ENCODE measurements around the gene PPP6R3.
"Not testable (repeated sequence)": the region's sequence is repeated elsewhere in the genome, so short reads cannot be mapped to it uniquely, and the experiment has no call there.

Gene PPP6R3

DNA sequence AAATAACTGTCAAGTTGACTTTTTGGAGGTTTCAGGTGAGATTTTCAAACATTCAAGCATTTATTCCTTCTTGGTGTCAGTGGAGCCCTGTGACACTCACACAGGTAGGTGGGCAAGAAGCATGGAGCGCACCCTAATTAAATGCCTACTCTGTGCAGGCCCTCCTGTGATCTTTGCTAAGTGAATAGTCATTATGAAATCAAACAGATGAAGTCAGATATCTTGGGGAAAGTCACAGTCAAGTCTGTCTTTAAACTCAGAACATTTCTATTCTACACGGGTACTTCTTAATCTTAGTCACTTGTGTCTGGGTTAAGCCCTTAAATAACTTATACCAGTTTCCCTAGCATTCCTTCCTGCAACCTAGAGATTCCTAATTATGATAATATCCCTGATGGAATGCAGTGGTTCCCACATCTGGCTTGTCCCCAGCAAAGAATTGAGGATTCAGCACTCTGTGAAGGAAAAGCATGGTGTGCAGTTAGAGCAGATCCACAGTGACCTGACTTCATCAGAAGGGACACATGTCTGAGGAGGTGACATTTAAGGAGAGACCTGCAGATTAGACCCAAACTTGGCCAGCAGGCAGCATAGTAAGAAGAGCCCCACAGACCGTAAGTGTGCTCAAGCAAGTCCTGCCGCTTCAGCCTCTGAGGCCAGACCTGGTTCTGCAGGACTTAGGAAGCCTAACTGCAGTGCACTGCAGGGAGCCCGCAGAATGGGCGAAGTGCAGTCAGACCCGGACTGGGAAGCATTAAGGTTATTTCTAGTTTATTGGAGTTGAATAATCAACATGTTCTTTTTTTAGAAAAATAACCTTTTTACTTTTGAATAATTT lies 138.5 kb downstream of the PPP6R3 start:
- no peak for DNase-seq (ENCODE audit: low read depth in 2 of 2)

DNA sequence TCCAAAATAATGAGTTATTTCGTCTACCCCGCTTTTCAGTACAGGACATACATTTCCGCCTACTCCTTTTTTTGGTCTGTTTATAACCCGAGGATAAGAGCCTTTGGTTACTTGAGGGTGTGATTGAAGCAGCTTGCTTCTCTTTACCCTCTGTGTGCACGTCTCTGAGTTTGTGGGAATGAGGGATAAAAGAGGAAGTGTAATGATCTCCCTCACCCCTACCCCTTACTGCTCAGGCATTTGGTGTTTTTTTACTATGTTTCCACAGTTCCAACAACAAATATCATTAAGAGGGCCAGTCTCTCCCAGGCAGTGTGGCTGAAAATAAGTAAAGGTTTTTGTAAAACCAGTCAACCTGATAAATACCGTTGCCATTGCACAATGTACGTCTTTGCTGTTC lies 140.6 kb downstream of the PPP6R3 start:
- DNase-seq (ENCODE audit: low read depth in 2 of 2): no peak

DNA sequence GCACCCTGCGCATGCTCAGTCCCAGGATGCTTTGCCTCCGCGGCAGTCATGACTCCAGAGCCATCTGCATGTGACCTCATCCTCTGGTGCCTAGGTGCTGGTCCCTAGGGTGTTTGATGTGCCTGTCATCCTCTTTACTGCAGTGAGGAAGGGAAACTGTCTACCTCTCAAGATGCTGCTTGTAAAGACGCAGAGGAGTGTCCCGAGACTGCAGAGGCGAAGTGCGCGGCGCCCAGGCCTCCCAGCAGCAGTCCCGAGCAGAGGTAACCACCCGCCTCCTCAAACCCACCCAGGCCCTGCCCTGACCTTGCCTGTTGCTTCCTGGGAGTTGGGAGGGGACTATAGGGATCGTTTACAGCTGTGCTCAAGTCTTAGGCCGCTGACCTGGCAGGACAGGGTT lies 149.2 kb downstream of the PPP6R3 start:
- DNase-seq (ENCODE audit: low read depth in 2 of 2): no peak

- no peak for DNase-seq (ENCODE audit: low read depth in 2 of 2)
Measured at GRCh38 chr11:68610452-68611116, 150.0 kb downstream of the PPP6R3 start.

DNA sequence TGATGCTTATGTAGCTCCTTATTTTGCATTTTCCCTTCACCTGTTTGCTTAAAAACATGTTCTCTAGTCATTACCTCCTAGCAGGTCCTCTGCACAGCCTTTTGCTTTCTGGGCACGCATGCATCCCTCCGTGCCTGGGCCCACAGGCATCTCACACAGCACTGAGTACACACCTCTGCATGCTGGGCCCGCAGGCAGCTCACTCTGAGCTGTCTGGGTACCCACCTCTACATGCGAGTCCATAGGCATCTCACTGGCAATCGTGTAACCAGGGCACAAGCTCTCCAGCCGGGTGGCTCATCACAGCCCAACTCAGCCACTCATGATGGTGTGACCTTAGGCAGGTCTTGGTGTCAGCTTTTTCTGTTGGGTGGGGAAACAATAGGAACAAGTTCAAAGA lies 155.1 kb downstream of the PPP6R3 start:
- DNase-seq (ENCODE audit: low read depth in 2 of 2): no peak

DNA sequence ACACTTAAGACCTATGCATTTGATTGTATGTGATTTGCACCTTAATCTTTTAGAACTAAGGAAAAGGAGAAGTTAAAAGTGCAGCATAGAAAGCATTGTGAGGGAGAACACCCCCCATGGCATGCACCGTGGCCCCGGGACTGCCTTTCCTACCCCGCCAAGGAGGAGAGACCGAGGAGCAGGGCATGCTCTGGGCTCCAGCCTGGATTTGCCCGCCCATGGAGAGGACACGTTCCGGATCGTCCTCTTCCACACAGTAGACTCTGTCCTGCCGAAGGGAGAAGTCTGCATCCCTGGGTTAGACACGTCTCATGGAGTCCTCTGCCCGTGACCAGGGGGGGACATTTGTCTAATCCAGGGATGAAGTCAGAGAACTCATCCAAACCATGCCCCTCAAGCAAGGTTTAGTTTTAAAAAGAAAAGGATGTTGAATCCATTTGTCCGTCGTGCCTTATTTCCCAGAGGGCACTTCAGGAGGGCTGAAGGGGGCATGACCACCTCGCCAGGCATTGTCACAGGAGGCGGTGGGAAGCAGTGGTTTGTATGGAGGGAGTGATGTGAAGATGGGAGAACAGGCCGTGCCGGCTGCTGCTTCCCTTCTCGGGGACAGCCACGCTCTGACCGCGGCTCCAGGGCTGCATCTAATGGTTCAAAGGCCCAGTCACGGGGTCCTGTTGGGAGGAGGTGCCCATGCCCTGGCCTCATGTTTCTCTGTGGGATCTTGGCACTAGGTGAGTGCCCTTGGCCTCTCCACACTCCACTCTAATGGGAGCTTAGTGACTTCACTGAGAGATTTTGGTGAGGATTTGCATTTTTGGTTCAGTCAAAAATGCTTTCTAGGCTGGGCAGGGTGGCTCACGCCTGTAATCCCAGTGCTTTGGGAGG lies 157.6 kb downstream of the PPP6R3 start:
- no peak for DNase-seq (ENCODE audit: low read depth in 2 of 2)

- no peak for DNase-seq (ENCODE audit: low read depth in 2 of 2)
Measured at GRCh38 chr11:68621826-68622225, 161.3 kb downstream of the PPP6R3 start.

DNA sequence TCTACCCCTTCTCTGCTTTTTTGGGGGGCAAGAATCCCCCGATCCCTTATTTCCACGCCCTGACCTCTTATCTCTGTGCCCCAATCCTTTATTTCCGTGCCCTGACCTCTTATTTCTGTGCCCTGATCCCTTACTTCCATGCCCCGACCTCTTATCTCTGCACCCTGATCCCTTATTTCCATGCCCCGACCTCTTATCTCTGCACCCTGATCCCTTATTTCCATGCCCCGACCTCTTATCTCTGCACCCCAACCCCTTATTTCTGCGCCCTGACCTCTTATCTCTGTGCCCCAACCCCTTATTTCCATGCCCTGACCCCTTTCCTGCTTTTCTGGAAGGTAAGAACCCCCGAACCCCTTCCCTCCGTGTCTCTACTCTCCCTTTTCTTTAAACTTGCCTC lies 163.2 kb downstream of the PPP6R3 start:
- DNase-seq (ENCODE audit: low read depth in 2 of 2): not testable (repeated sequence)

DNA sequence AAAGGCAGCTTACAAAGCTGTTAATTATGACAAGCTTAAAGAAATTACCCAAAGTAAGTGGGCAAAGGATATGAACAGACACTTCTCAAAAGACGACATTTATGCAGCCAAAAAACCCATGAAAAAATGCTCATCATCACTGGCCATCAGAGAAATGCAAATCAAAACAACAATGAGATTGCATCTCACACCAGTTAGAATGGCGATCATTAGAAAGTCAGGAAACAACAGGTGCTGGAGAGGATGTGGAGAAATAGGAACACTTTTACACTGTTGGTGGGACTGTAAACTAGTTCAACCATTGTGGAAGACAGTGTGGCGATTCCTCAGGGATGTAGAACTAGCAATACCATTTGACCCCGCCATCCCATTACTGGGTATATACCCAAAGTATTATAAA lies 164.5 kb downstream of the PPP6R3 start:
- not testable (repeated sequence) for DNase-seq (ENCODE audit: low read depth in 2 of 2)

- not testable (repeated sequence) for DNase-seq (ENCODE audit: low read depth in 2 of 2)
Measured at GRCh38 chr11:68626236-68626635, 165.7 kb downstream of the PPP6R3 start.

- DNase-seq (ENCODE audit: low read depth in 2 of 2): not testable (repeated sequence)
Measured at GRCh38 chr11:68628837-68629236, 168.3 kb downstream of the PPP6R3 start.

DNA sequence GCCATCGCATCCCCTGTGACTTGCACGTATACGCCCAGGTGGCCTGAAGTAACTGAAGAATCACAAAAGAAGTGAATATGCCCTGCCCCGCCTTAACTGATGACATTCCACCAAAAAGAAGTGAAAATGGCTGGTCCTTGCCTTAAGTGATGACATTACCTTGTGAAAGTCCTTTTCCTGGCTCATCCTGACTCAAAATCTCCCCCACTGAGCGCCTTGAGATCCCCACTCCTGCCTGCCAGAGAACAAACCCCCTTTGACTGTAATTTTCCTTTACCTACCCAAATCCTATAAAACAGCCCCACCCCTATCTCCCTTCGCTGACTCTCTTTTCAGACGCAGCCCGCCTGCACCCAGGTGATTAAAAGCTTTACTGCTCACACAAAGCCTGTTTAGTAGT lies 171.8 kb downstream of the PPP6R3 start:
- not testable (repeated sequence) for DNase-seq (ENCODE audit: low read depth in 2 of 2)

- peak in 1 of 2 donors; percentile 8 for DNase-seq (ENCODE audit: low read depth in 2 of 2)
Measured at GRCh38 chr11:68632802-68633201, 172.2 kb downstream of the PPP6R3 start.

DNA sequence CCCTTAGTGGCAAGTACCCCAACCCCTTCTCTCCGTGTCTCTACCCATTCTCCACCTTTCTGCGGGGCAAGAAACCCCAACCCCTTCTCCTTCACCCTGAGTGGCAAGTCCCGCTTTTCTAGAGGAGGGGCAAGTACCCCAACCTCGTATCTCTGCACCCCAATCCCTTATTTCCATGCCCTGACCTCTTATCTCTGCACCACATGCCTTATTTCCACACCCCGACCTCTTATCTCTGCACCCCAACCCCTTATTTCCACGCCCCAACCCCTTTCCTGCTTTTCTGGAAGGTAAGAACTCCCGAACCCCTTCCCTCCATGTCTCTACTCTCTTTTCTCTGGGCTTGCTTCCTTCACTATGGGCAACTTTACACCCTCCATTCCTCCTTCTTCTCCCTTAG lies 174.1 kb downstream of the PPP6R3 start:
- not testable (repeated sequence) for DNase-seq (ENCODE audit: low read depth in 2 of 2)

GRCh38 chr11:68635172-68635571 lies 174.6 kb downstream of the PPP6R3 start:
- DNase-seq (ENCODE audit: low read depth in 2 of 2): not testable (repeated sequence)

DNA sequence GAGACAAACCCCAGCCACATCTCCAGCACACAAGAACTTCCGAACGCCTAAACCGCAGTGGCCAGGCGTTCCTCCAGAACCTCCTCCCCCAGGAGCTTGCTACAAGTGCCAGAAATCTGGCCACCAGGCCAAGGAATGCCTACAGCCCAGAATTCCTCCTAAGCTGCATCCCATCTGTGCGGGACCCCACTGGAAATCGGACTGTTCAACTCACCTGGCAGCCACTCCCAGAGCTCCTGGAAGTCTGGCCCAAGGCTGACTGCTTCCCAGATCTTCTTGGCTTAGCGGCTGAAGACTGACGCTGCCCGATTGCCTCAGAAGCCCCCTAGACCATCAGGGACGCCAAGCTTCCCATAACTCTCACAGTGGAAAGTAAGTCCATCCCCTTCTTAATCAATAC lies 175.3 kb downstream of the PPP6R3 start:
- not testable (repeated sequence) for DNase-seq (ENCODE audit: low read depth in 2 of 2)

DNA sequence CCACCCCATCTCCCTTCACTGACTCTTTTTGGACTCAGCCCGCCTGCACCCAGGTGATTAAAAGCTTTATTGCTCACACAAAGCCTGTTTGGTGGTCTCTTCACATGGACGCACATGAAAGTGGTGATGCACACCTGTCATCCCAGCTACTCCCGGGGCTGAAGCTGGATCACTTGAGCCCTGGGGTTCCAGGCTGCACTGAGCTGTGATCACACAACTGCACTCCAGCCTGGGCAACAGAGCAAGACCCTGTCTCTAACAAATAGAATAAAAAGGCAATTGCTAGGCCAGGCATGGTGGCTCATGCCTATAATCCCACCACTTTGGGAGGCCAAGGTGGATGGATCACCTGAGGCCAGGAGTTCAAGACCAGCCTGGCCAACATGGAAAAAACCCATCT lies 178.8 kb downstream of the PPP6R3 start:
- DNase-seq (ENCODE audit: low read depth in 2 of 2): not testable (repeated sequence)

DNA sequence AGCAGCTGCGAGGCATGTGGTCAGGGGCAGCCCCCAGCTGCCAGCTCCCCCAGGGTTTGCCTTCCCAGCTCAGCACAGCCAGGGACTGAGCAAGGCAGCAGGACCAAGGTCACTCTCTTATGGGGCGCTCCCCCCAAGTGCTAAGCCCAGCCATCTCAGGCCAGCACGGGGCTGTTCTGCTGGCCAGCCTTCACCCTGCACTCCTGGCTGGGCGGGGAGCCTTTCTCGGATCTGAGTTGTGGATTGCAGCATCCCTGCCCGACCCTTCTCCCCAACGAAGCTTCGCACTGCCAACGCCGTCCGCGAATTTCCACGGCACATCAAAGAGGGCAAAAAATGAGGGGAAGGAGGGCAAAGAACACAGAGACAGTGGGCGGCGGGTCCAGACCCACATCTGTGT lies 181.3 kb downstream of the PPP6R3 start:
- DNase-seq (ENCODE audit: low read depth in 2 of 2): no peak

- DNase-seq (ENCODE audit: low read depth in 2 of 2): no peak
Measured at GRCh38 chr11:68643585-68643984, 183.0 kb downstream of the PPP6R3 start.

GRCh38 chr11:68646832-68647231 lies 186.3 kb downstream of the PPP6R3 start:
- no peak for DNase-seq (ENCODE audit: low read depth in 2 of 2)

DNA sequence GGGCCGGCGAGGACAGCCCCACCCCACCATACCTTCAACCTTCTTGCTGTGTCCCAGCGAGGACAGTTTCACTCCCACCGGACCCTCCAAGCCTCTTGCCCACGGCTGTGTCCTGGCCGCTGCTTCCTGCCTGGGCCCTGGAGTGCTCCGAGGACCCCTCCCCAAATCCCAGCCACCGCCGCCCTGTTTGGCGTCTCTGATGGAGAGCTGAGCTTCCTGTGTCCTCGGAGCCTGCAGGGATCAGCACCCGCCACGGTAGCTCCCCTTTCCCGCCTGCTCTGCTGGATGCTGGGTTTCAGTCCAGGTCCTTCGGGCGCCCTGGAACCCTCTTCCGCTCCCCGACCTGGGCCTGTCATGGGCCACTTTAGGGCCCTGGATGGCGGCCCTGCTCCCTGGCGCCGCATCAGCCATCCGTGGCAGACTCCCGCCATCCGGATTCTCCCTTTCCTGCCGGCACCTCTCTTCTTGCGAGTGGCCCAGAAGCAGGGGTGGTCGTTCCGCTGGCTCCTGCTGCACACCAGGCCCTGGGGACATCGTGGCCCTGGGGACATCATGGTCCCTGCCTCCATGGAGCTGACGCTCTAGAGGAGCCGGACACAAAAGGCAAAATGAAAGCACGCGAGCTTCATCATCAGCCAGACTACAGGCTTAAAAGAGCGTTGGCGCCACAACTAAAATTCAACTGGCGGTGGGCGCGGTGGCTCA lies 189.5 kb downstream of the PPP6R3 start:
- no peak for DNase-seq (ENCODE audit: low read depth in 2 of 2)

DNA sequence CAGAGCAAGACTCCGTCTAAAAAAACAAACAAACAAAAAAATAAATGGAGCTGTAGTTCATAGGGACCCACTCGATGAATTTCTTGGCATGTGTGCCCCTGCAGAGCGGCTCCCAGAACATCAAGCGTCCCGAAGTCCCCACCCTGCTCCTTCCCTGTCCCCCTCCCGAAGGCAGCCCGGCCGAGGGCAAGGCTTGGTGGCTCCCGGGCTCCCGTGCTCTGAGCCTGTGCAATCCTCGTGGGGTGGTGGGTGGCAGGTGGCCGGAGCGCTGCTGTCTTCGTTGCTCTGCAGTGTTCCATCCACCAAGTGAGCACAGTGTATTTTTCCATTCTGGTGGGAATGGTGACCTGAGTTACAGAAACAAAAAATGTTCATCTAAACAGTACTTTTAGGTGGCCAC lies 190.2 kb downstream of the PPP6R3 start:
- DNase-seq (ENCODE audit: low read depth in 2 of 2): no peak
